ENCODE measurements around the gene CRYZL1.
"Not testable (repeated sequence)": the region's sequence is repeated elsewhere in the genome, so short reads cannot be mapped to it uniquely, and the experiment has no call there.

CRYZL1 gene

GRCh38 chr21:33660406-33660805, 18.9 kb upstream of the CRYZL1 start:
- no peak for DNase-seq

- no peak for DNase-seq
Observed at GRCh38 chr21:33659568-33659949, 18.0 kb upstream of the CRYZL1 start.

- DNase-seq: no peak
Observed at GRCh38 chr21:33658919-33659567, 17.5 kb upstream of the CRYZL1 start.

GRCh38 chr21:33657124-33657820, 15.7 kb upstream of the CRYZL1 start:
- DNase-seq: no peak

- no peak for DNase-seq
Observed at GRCh38 chr21:33655588-33656221, 14.2 kb upstream of the CRYZL1 start.

- no peak for DNase-seq
Observed at GRCh38 chr21:33654412-33654811, 12.9 kb upstream of the CRYZL1 start.

GRCh38 chr21:33651965-33652680, 10.6 kb upstream of the CRYZL1 start:
- no peak for DNase-seq

- no peak for DNase-seq
Observed at GRCh38 chr21:33650929-33651509, 9.5 kb upstream of the CRYZL1 start.

- no peak for DNase-seq
Observed at GRCh38 chr21:33650230-33650629, 8.7 kb upstream of the CRYZL1 start.

GRCh38 chr21:33648555-33648954, 7.0 kb upstream of the CRYZL1 start:
- no peak for DNase-seq

GRCh38 chr21:33647587-33647986, 6.0 kb upstream of the CRYZL1 start:
- DNase-seq: no peak

GRCh38 chr21:33645730-33646129, 4.2 kb upstream of the CRYZL1 start:
- no peak for DNase-seq

- DNase-seq: no peak
Observed at GRCh38 chr21:33644383-33645074, 3.0 kb upstream of the CRYZL1 start.

GRCh38 chr21:33643658-33644311, 2.2 kb upstream of the CRYZL1 start:
- no peak for DNase-seq

- peak; percentile 26 for DNase-seq
Observed at GRCh38 chr21:33642896-33643657, 1.5 kb upstream of the CRYZL1 start.

GRCh38 chr21:33642027-33642895, 720 bp upstream of the CRYZL1 start, which contains the start of gene ITSN1:
TSS of gene ITSN1 (plus strand) at chr21:33642501. CDS start at chr21:33718829, 76,328 bp downstream.
- peak; percentile 99 for DNase-seq

GRCh38 chr21:33640697-33641351, 717 bp downstream of the CRYZL1 start:
- peak; percentile 3 for DNase-seq

GRCh38 chr21:33634254-33634653, 7.3 kb downstream of the CRYZL1 start:
- no peak for DNase-seq

- not testable (repeated sequence) for DNase-seq
Observed at GRCh38 chr21:33626151-33626550, 15.4 kb downstream of the CRYZL1 start.

Data from activated CD4-positive, alpha-beta T cell treated with anti-CD3 and anti-CD28 coated beads, Interleukin-2, Interleukin-6, amounts not matched to agents 100 ng/mL and 50 ng/mL, durations not matched to agents 16 hours and 8 hours (primary cell).